WERI-Rb-1 (cell line): ENCODE measurements around the gene SPDYC.

Source experiments
- DNase-seq: peaks from one replicate; pipeline ENCODE4 v3.0.0-alpha.2; 2020
- H3K27ac ChIP-seq: fragments of 250-450 bp; sonication (Bioruptor Pico); 2 replicates; pipeline ENCODE4 v1.5.1; 2020; ENCODE audit warnings: mild to moderate bottlenecking, moderate library complexity
- H3K27me3 ChIP-seq: fragments of 250-450 bp; sonication (Bioruptor Pico); 2 replicates; pipeline ENCODE4 v1.5.1; 2021; ENCODE audit warnings: mild to moderate bottlenecking, low read depth, moderate library complexity; ENCODE audit not compliant: insufficient read depth, severe bottlenecking
- H3K36me3 ChIP-seq: fragments of 250-450 bp; sonication (Bioruptor Pico); 2 replicates; pipeline ENCODE4 v1.5.1; 2020; ENCODE audit warnings: mild to moderate bottlenecking, moderate library complexity
- H3K4me3 ChIP-seq: 2 replicates; pipeline ENCODE4 v1.5.1; 2011; ENCODE audit warnings: low read depth, mild to moderate bottlenecking, control low read depth, low read length
- H3K9me3 ChIP-seq: fragments of 250-450 bp; sonication (Bioruptor Pico); 2 replicates; pipeline ENCODE4 v1.5.1; 2021; ENCODE audit warnings: mild to moderate bottlenecking, moderate library complexity; ENCODE audit not compliant: severe bottlenecking
- TF ChIP-seq, protein P1 (sequence below): IDR thresholded peaks from 2 replicates; pipeline ENCODE4 v1.5.1; 2011; ENCODE audit warnings: low read depth, mild to moderate bottlenecking, control low read depth, inconsistent platforms, low read length

Gene SPDYC

DNA sequence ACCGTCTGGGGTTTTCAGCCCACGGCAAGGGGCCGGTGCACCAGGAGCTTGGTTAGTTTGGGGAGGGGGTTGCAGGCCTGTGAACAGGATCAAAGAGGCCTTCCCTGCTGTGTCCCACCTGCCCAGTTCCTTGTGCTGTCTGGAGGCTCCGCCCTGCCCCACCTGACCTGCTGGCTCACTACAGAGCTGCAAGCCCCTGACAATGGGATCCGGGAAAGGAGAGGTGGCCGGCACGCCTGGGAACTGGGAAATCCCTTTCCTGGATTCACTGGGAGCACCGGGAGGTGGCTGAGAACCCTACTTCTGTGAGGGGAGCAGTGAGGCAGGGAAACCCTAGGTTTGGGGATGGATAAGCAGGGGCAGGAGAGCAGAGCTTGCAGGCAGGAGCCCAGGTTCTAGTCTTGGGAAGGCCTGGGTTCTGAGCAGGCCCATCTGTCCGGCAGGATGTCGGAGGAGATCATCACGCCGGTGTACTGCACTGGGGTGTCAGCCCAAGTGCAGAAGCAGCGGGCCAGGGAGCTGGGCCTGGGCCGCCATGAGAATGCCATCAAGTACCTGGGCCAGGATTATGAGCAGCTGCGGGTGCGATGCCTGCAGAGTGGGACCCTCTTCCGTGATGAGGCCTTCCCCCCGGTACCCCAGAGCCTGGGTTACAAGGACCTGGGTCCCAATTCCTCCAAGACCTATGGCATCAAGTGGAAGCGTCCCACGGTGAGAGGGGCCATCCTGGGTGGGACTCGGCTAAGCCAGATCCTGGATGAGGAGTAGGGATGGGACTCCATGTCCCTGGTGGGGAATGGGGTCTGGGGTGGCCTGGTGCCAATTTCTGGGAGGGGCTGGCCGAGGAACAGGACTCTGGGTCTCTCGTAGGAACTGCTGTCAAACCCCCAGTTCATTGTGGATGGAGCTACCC, 12.5 kb downstream of the SPDYC start:
- Histone ChIP-seq H3K9me3 (no peaks in the 10 kb centered on the region), H3K4me3 (peak overlapping the region; percentile 92), H3K27ac (peak overlapping the region; percentile 92), H3K36me3 (peaks cover 19% of the 10 kb centered on the region), H3K27me3 (no peaks in the 10 kb centered on the region)
- TF ChIP-seq, protein P1, sequence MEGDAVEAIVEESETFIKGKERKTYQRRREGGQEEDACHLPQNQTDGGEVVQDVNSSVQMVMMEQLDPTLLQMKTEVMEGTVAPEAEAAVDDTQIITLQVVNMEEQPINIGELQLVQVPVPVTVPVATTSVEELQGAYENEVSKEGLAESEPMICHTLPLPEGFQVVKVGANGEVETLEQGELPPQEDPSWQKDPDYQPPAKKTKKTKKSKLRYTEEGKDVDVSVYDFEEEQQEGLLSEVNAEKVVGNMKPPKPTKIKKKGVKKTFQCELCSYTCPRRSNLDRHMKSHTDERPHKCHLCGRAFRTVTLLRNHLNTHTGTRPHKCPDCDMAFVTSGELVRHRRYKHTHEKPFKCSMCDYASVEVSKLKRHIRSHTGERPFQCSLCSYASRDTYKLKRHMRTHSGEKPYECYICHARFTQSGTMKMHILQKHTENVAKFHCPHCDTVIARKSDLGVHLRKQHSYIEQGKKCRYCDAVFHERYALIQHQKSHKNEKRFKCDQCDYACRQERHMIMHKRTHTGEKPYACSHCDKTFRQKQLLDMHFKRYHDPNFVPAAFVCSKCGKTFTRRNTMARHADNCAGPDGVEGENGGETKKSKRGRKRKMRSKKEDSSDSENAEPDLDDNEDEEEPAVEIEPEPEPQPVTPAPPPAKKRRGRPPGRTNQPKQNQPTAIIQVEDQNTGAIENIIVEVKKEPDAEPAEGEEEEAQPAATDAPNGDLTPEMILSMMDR: no peak
- DNase-seq: peak; percentile 65

DNA sequence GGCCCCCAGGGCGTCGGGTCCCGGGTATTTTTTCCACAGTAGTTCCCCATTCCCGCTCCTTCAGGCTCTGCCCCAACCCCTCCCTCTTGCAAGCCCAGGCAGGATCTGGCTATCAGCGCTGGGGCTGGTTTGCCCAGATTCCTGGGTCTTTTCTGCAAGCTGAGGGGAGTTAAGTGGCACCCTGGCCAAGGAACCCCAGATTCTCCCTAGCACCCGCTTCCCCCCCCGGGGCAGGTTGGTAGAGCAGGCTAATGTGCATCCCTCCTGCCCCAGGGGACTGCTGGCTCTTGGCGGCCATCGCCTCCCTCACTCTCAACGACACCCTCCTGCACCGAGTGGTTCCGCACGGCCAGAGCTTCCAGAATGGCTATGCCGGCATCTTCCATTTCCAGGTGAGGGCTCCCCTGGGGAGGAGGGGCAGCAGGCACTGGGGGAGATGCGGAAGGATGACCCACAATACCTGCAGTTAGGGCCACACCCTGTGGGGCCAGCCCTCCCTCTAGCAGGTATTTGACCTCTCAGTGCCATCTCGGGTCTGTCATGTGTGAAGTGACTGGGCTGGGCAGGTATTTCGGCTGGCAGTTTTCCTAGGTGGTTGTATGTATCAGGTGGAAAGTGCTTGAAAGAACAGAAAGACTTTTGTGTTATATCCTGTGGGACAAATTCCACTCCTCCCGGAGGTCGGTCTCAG, 13.3 kb downstream of the SPDYC start:
- H3K27me3 ChIP-seq: no peaks in the 10 kb centered on the region
- no peak overlapping the region for H3K27ac ChIP-seq
- H3K9me3 ChIP-seq: no peaks in the 10 kb centered on the region
- no peak for DNase-seq
- TF ChIP-seq, protein P1: no peak
- peaks cover 24% of the 10 kb centered on the region for H3K36me3 ChIP-seq
- H3K4me3 ChIP-seq: no peak overlapping the region

DNA sequence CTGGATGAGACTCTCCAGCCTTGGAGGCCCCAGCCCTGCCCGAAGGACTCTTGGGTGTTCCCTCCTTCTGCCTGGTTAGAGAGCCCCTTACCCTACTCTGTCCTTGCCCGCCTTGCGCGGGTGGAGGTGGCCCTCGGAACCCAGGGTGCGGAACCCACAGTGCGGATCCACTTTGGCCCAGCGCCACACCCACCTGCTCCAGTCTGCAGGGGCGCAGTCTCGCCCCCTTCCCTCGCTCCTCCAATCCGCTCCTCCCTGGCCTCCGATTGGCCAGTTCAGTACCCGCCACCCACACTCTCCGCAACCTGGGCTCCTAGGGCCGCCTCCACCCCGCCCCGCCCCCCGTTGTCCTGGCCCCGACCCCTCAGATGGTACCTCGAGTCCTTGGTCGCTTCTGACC, 14.1 kb downstream of the SPDYC start:
- Histone ChIP-seq H3K27me3 (no peaks in the 10 kb centered on the region), H3K9me3 (no peaks in the 10 kb centered on the region), H3K36me3 (peaks cover 28% of the 10 kb centered on the region), H3K4me3 (no peak overlapping the region), H3K27ac (no peak overlapping the region)
- no peak for DNase-seq
- TF ChIP-seq, protein P1: no peak

DNA sequence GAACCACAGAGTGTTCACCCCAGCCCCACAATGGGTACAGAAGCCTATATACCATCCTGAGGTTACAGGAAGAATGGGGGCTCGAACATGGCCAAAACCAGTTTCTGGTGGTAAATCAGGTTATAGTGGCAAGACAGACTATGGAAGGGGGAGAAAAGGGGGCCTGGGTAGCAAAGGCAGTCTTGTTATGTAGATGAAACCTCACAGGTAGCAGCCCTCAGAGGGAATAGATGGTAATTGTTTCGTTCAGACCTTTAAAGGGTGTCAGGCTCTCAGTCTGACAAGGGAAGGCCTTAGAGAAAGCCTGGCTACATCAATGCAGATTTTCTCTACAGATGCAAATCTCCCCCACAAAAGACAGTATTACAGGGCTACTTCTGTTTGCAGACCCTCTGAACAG, 15.1 kb downstream of the SPDYC start:
- no peaks in the 10 kb centered on the region for H3K9me3 ChIP-seq
- no peak overlapping the region for H3K27ac ChIP-seq
- TF ChIP-seq, protein P1: no peak
- peaks cover 36% of the 10 kb centered on the region for H3K36me3 ChIP-seq
- H3K27me3 ChIP-seq: no peaks in the 10 kb centered on the region
- no peak for DNase-seq
- no peak overlapping the region for H3K4me3 ChIP-seq

DNA sequence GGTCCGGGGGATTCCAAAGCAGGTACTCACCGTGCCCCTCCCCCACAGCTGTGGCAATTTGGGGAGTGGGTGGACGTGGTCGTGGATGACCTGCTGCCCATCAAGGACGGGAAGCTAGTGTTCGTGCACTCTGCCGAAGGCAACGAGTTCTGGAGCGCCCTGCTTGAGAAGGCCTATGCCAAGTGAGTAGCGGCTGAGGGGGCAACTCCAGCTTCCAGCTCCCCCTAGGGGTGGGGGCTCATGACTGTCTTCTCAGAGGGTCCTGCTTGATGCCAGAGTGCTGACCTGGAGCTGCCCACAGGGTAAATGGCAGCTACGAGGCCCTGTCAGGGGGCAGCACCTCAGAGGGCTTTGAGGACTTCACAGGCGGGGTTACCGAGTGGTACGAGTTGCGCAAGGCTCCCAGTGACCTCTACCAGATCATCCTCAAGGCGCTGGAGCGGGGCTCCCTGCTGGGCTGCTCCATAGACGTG, 15.9 kb downstream of the SPDYC start:
- H3K4me3 ChIP-seq: no peak overlapping the region
- no peaks in the 10 kb centered on the region for H3K27me3 ChIP-seq
- H3K27ac ChIP-seq: no peak overlapping the region
- peaks cover 40% of the 10 kb centered on the region for H3K36me3 ChIP-seq
- H3K9me3 ChIP-seq: no peaks in the 10 kb centered on the region
- DNase-seq: no peak
- TF ChIP-seq, protein P1: peak; percentile 47
